Retina (tissue), 1 donor: ENCODE data around the gene TRIM17.
"Not testable (repeated sequence)": the region's sequence is repeated elsewhere in the genome, so short reads cannot be mapped to it uniquely, and the experiment has no call there.

Experiments
- DNase-seq: peaks from one replicate; pipeline ENCODE4 v3.0.0-alpha.2; 2016

Gene TRIM17

GRCh38 chr1:228446852-228447251, 30.2 kb upstream of the TRIM17 start:
- DNase-seq: peak; percentile 40

GRCh38 chr1:228445843-228446650, 29.4 kb upstream of the TRIM17 start:
- peak; percentile 81 for DNase-seq

GRCh38 chr1:228445490-228445842, 28.8 kb upstream of the TRIM17 start:
- DNase-seq: no peak

- DNase-seq: no peak
Observed at GRCh38 chr1:228443395-228443794, 26.7 kb upstream of the TRIM17 start.

GRCh38 chr1:228440761-228441500, 24.3 kb upstream of the TRIM17 start:
- no peak for DNase-seq

GRCh38 chr1:228438266-228438665, 21.6 kb upstream of the TRIM17 start:
- DNase-seq: no peak

GRCh38 chr1:228437424-228437962, 20.8 kb upstream of the TRIM17 start:
- DNase-seq: no peak

GRCh38 chr1:228434689-228435088, 18.0 kb upstream of the TRIM17 start:
- no peak for DNase-seq

- not testable (repeated sequence) for DNase-seq
Observed at GRCh38 chr1:228433337-228434053, 16.8 kb upstream of the TRIM17 start.

GRCh38 chr1:228430243-228430642, 13.6 kb upstream of the TRIM17 start:
- no peak for DNase-seq

- DNase-seq: no peak
Observed at GRCh38 chr1:228429698-228430097, 13.0 kb upstream of the TRIM17 start.

- no peak for DNase-seq
Observed at GRCh38 chr1:228429007-228429406, 12.3 kb upstream of the TRIM17 start.

- no peak for DNase-seq
Observed at GRCh38 chr1:228428412-228428811, 11.8 kb upstream of the TRIM17 start.

GRCh38 chr1:228426518-228427175, 10.0 kb upstream of the TRIM17 start:
- no peak for DNase-seq

- DNase-seq: no peak
Observed at GRCh38 chr1:228424685-228425660, 8.3 kb upstream of the TRIM17 start.

- no peak for DNase-seq
Observed at GRCh38 chr1:228423404-228424053, 6.9 kb upstream of the TRIM17 start.

- no peak for DNase-seq
Observed at GRCh38 chr1:228420968-228421826, 4.5 kb upstream of the TRIM17 start.

GRCh38 chr1:228417483-228418203, 982 bp upstream of the TRIM17 start:
- no peak for DNase-seq

GRCh38 chr1:228417061-228417460, 400 bp upstream of the TRIM17 start:
- no peak for DNase-seq
